Caco-2 (cell line): ENCODE data around the gene TMEM184B. TPM values are rescaled to one million over a fixed set of nuclear protein-coding genes. Genes with fewer than 3 reads are reported as not detected.

Experiments used
- BruUV-seq: library from RNA; stranded (reverse); fragments of 400-500 nt; replicated peaks from 2 replicates; lab custom pipeline; 2021; lab: Mats Ljungman, UMichigan
- CTCF ChIA-PET: fragments of 300-600 bp; sonication (Branson Sonifier 250); formaldehyde crosslinking; loops from one replicate; lab custom pipeline; 2022; ENCODE audit warnings: antibody characterized with exemption; lab: Charles Lee
- POLR2A ChIA-PET: fragments of 300-600 bp; sonication (Branson Sonifier 250); formaldehyde crosslinking; loops from one replicate; lab custom pipeline; 2022; ENCODE audit warnings: antibody characterized with exemption; lab: Charles Lee
- DNase-seq, 2 experiments: peaks; one replicate each; pipeline versions ENCODE4 v3.0.0 to v3.0.0-alpha.2; 2020 to 2022
- H3K27me3 ChIP-seq: replicated peaks from 2 replicates; pipeline ENCODE4 v1.6.0; 2011; ENCODE audit warnings: low read length; ENCODE audit not compliant: control insufficient read depth, insufficient read depth
- H3K36me3 ChIP-seq: 2 replicates; pipeline ENCODE4 v1.5.1; 2011; ENCODE audit warnings: low read length; ENCODE audit not compliant: control insufficient read depth, insufficient read depth
- H3K4me1 ChIP-seq: fragments of 250-450 bp; sonication (Bioruptor Pico); 2 replicates; pipeline ENCODE4 v1.5.1; 2020; ENCODE audit warnings: mild to moderate bottlenecking
- H3K4me3 ChIP-seq: 2 replicates; pipeline ENCODE4 v1.5.1; 2011; ENCODE audit warnings: low read depth, mild to moderate bottlenecking, control low read depth, low read length
- H3K9me3 ChIP-seq: fragments of 250-450 bp; sonication (Bioruptor Pico); 2 replicates; pipeline ENCODE4 v1.5.1; 2020; ENCODE audit warnings: mild to moderate bottlenecking, moderate library complexity
- H3K27ac Mint-ChIP-seq: one replicate; pipeline ENCODE4 v1.8.0; 2022; ENCODE audit warnings: mixed read lengths; ENCODE audit not compliant: unreplicated experiment
- H3K27me3 Mint-ChIP-seq: one replicate; pipeline ENCODE4 v1.8.0; 2022; ENCODE audit warnings: mixed read lengths; ENCODE audit not compliant: insufficient read depth, unreplicated experiment
- H3K36me3 Mint-ChIP-seq: one replicate; pipeline ENCODE4 v1.8.0; 2022; ENCODE audit warnings: mild to moderate bottlenecking, mixed read lengths; ENCODE audit not compliant: insufficient read depth, unreplicated experiment
- H3K4me1 Mint-ChIP-seq: one replicate; pipeline ENCODE4 v1.8.0; 2022; ENCODE audit warnings: low read depth, mixed read lengths; ENCODE audit not compliant: unreplicated experiment
- H3K4me3 Mint-ChIP-seq: one replicate; pipeline ENCODE4 v1.8.0; 2022; ENCODE audit warnings: mild to moderate bottlenecking, moderate library complexity, mixed read lengths; ENCODE audit not compliant: unreplicated experiment
- H3K9me3 Mint-ChIP-seq: one replicate; pipeline ENCODE4 v1.8.0; 2022; ENCODE audit warnings: mixed read lengths; ENCODE audit not compliant: unreplicated experiment
- CTCF ChIP-seq, 2 experiments: fragments of 200-600 bp in 1 of 2; IDR thresholded peaks; 1 replicate in 1 of 2; 2 replicates in 1 of 2; pipeline versions ENCODE4 v1.5.1 to v1.8.0; 2011 to 2022; ENCODE audit warnings: antibody characterized with exemption in 1 of 2, control low read depth in 1 of 2, inconsistent platforms in 1 of 2, low read depth in 1 of 2, low read length in 1 of 2, mild to moderate bottlenecking in 1 of 2, moderate library complexity in 1 of 2; ENCODE audit not compliant: insufficient read depth in 1 of 2, severe bottlenecking in 1 of 2, unreplicated experiment in 1 of 2
- intact Hi-C: fragments of 100-400 bp; cut with micrococcal nuclease; formaldehyde crosslinking; loops from one replicate; pipeline ENCODE4 v1.10.0; 2022; ENCODE audit not compliant: unreplicated experiment
- total RNA-seq: library from RNA; stranded (reverse); gene quantifications from 2 replicates; pipeline ENCODE4 v1.2.3, GENCODE V29; 2022

TMEM184B gene
- total RNA-seq, 1 experiment from 2014 or later = 53.3 TPM

GRCh38 chr22:38270091-38270992 is 2.5 kb downstream of the TMEM184B start:
- Mint-ChIP-seq H3K27ac (no peak overlapping the region), H3K4me3 (no peak overlapping the region), H3K27me3 (no peaks in the 10 kb centered on the region), H3K9me3 (no peaks in the 10 kb centered on the region), H3K4me1 (peaks cover 17% of the 10 kb centered on the region), H3K36me3 (peaks cover 16% of the 10 kb centered on the region)
- Histone ChIP-seq H3K4me1 (peaks cover 5% of the 10 kb centered on the region), H3K36me3 (0 out of 2 replicates have a peak, but pooled peaks cover 1% of the 10 kb centered on the region), H3K27me3 (no peaks in the 10 kb centered on the region), H3K9me3 (no peaks in the 10 kb centered on the region), H3K4me3 (no peak overlapping the region)
- intact Hi-C loops = no loop called here
- no peak for DNase-seq
- ChIA-PET POLR2A (no interaction called here), CTCF (no interaction called here)
- BruUV-seq = no TSS peak
- no peak for TF ChIP-seq CTCF (IDR thresholded peaks at IDR 0.05; ENCODE audit: insufficient read depth in 1 of 2, low read depth in 1 of 2, low read length in 1 of 2, severe bottlenecking in 1 of 2, unreplicated experiment in 1 of 2)

DNA sequence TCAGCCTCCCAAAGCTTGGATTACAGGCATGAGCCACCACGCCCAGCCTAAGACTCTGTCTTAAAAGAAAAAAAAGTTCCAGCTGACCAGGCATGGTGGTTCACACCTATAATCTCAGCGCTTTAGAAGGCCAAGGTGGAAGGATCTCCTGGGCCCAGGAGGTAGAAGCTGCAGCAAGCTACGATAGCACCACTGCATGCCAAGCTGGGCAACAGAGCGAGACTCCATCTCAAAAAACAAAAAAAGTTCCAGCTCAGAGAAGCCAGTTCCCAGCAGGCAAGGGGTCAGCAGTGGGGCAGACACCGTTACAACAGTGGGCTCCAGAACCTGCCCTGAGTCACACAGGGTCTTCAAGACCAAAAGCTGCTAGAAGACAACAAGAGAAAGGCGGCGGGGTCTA is 3.3 kb downstream of the TMEM184B start:
- no peak for TF ChIP-seq CTCF (IDR thresholded peaks at IDR 0.05; ENCODE audit: insufficient read depth in 1 of 2, low read depth in 1 of 2, low read length in 1 of 2, severe bottlenecking in 1 of 2, unreplicated experiment in 1 of 2)
- Mint-ChIP-seq H3K9me3 (no peaks in the 10 kb centered on the region), H3K4me1 (peaks cover 9% of the 10 kb centered on the region), H3K36me3 (peaks cover 16% of the 10 kb centered on the region), H3K27me3 (no peaks in the 10 kb centered on the region), H3K27ac (no peak overlapping the region), H3K4me3 (no peak overlapping the region)
- Histone ChIP-seq H3K36me3 (0 out of 2 replicates have a peak, but pooled peaks cover 1% of the 10 kb centered on the region), H3K27me3 (no peaks in the 10 kb centered on the region), H3K9me3 (no peaks in the 10 kb centered on the region), H3K4me3 (no peak overlapping the region), H3K4me1 (peaks cover 5% of the 10 kb centered on the region)
- CTCF ChIA-PET = no interaction called here
- intact Hi-C loops = no loop called here
- no peak for DNase-seq
- no TSS peak for BruUV-seq
- POLR2A ChIA-PET = no interaction called here

DNA sequence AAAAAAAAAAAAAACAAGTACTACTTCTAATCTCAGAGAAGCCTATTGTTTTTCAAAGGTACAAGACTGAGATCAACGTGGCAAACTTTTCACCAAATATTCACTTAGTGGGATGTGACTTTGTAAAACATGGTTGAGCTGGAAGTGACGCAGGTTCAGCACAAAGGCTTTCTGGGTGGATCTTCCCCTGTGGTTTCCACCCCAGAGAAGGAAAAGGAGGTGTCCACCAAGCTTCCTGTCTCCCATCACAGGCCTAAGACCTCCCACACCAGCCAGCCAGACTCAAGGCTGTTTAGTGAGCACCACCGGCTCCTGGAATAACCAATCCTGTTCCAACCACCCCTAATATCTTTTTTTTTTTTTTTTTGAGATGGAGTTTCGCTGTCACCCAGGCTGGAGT is 5.7 kb downstream of the TMEM184B start:
- intact Hi-C loops = no loop called here
- DNase-seq = no peak
- H3K27me3 ChIP-seq = no peaks in the 10 kb centered on the region
- no peak overlapping the region for H3K4me3 ChIP-seq
- H3K9me3 ChIP-seq = no peaks in the 10 kb centered on the region
- Mint-ChIP-seq H3K4me1 (peaks cover 4% of the 10 kb centered on the region), H3K4me3 (no peak overlapping the region), H3K9me3 (no peaks in the 10 kb centered on the region), H3K36me3 (peaks cover 8% of the 10 kb centered on the region), H3K27me3 (no peaks in the 10 kb centered on the region), H3K27ac (no peak overlapping the region)
- H3K36me3 ChIP-seq = 0 out of 2 replicates have a peak, but pooled peaks cover 1% of the 10 kb centered on the region
- no peaks in the 10 kb centered on the region; the same call in 1 of the 2 replicates for H3K4me1 ChIP-seq
- POLR2A ChIA-PET = no interaction called here
- no peak for TF ChIP-seq CTCF (IDR thresholded peaks at IDR 0.05; ENCODE audit: insufficient read depth in 1 of 2, low read depth in 1 of 2, low read length in 1 of 2, severe bottlenecking in 1 of 2, unreplicated experiment in 1 of 2)
- no TSS peak for BruUV-seq
- CTCF ChIA-PET = no interaction called here
